DND-41 (cell line): ENCODE results near the gene YEATS4.

Experiments used
- CTCF ChIP-seq: IDR thresholded peaks from 2 replicates; pipeline ENCODE4 v1.5.1; 2012; ENCODE audit warnings: borderline replicate concordance, low read length, moderate library complexity, mild to moderate bottlenecking; ENCODE audit not compliant: poor library complexity, severe bottlenecking; ENCODE audit errors: extremely low read depth
- EZH2 ChIP-seq: IDR thresholded peaks from 3 replicates; pipeline ENCODE4 v1.6.1; 2012; ENCODE audit warnings: borderline replicate concordance, low read depth, mild to moderate bottlenecking, moderate library complexity, low read length, inconsistent platforms; ENCODE audit not compliant: severe bottlenecking

GRCh38 chr12:69330475-69331473, 28.8 kb upstream of the YEATS4 start:
- TF ChIP-seq CTCF (no peak), EZH2 (no peak)
